Prostate gland (tissue), 2 donors: Measurements from ENCODE around the gene DIPK1B. TPM values are rescaled to one million over a fixed set of nuclear protein-coding genes. Genes with fewer than 3 reads are reported as not detected.

Source experiments
- DNase-seq: peaks from one replicate; pipeline ENCODE4 v3.0.0-alpha.2; 2019; ENCODE audit warnings: low spot score
- H3K27ac ChIP-seq, 2 donors: fragments of 200-600 bp; sonication (generic); 2 replicates each; pipeline ENCODE4 v1.5.1; 2017 to 2019
- H3K27me3 ChIP-seq: fragments of 200-600 bp; sonication (generic); replicated peaks from 2 replicates; pipeline ENCODE4 v1.5.1; 2019; ENCODE audit not compliant: insufficient read depth
- H3K36me3 ChIP-seq, 2 donors: fragments of 200-600 bp; sonication (generic); 1 replicate in 1 of 2; 2 replicates in 1 of 2; pipeline versions ENCODE4 v1.5.1 to v1.8.1; 2017 to 2019
- H3K4me1 ChIP-seq: fragments of 200-600 bp; sonication (generic); replicated peaks from 2 replicates; pipeline ENCODE4 v1.5.1; 2019
- H3K4me3 ChIP-seq, 2 donors: fragments of 200-600 bp; sonication (generic); 2 replicates each; pipeline ENCODE4 v1.5.1; 2017 to 2019
- H3K9me3 ChIP-seq: fragments of 200-600 bp; sonication (generic); 2 replicates; pipeline ENCODE4 v1.5.1; 2017
- CTCF ChIP-seq, 4 experiments: fragments of 200-600 bp in 2 of 4; fragments of 450-650 bp in 2 of 4; sonication (generic) in 2 of 4; IDR thresholded peaks; 1 replicate in 3 of 4; 2 replicates in 1 of 4; pipeline ENCODE4 v1.5.1; 2016 to 2019; ENCODE audit warnings: antibody characterized with exemption in 4 of 4, mild to moderate bottlenecking in 2 of 4, moderate library complexity in 2 of 4
- POLR2A ChIP-seq: fragments of 450-650 bp; IDR thresholded peaks from one replicate; pipeline ENCODE4 v1.6.1; 2016; ENCODE audit warnings: antibody characterized with exemption, mild to moderate bottlenecking
- POLR2AphosphoS5 ChIP-seq: sonication (generic); formaldehyde crosslinking; IDR thresholded peaks from one replicate; pipeline ENCODE4 v1.6.1; 2017; ENCODE audit warnings: antibody characterized with exemption
- WGBS: methylation state at CpG from one replicate; pipeline ENCODE4 v1.1.5; 2018; 5-methylcytosine and 5-hydroxymethylcytosine counted together
- intact Hi-C: fragments of 100-400 bp; cut with DNase I; formaldehyde crosslinking; loops from one replicate; pipeline ENCODE4 v1.14.2; 2022
- total RNA-seq, 2 donors: library from RNA; depleted of rRNA; stranded (reverse); fragments of >200 nt; gene quantifications; one replicate each; pipeline ENCODE4 v1.1.0, GENCODE V29; 2016

Gene DIPK1B
- 10 to 100 TPM; 18.9 to 27.8 TPM for total RNA-seq

GRCh38 chr9:136711751-136712689 lies at the start of gene DIPK1B:
DIPK1B (plus strand) TSS chr9:136712572; CDS start chr9:136712666, 94 bp downstream.
- Histone ChIP-seq H3K9me3 (no peaks in the 10 kb centered on the region), H3K4me1 (peaks cover 6% of the 10 kb centered on the region), H3K36me3 (no peaks in the 10 kb centered on the region), H3K27ac (peak within 1 kb of the TSS; percentile 45 to 51), H3K4me3 (peak within 1 kb of the TSS; percentile 38 to 57), H3K27me3 (no peaks in the 10 kb centered on the region)
- intact Hi-C loops, result no loop called here
- no peak for DNase-seq
- WGBS, result under 1% methylated on average over 71 of the region's 119 CpGs
- TF ChIP-seq POLR2AphosphoS5, result no peak
- no peak for TF ChIP-seq POLR2A
- TF ChIP-seq CTCF (IDR thresholded peaks at IDR 0.05), result no peak

GRCh38 chr9:136662656-136663581 lies 49.5 kb upstream of the DIPK1B start, which contains the start of gene EGFL7:
EGFL7 (plus strand) TSS chr9:136662916; CDS start chr9:136668283, 5,367 bp downstream.
- Histone ChIP-seq H3K4me1 (no peaks in the 10 kb centered on the region), H3K9me3 (no peaks in the 10 kb centered on the region), H3K4me3 (peak within 1 kb of the TSS; percentile 3 to 48), H3K27me3 (peaks cover 3% of the 10 kb centered on the region), H3K27ac (peak within 1 kb of the TSS in 1 of 2 donors; percentile 29), H3K36me3 (no peaks in the 10 kb centered on the region)
- intact Hi-C loops, result no loop called here
- no peak for DNase-seq
- WGBS, result 78% methylated on average over 31 of the region's 38 CpGs
- TF ChIP-seq POLR2AphosphoS5, result no peak
- no peak for TF ChIP-seq CTCF (IDR thresholded peaks at IDR 0.05)
- TF ChIP-seq POLR2A, result no peak

GRCh38 chr9:136664000-136664915 lies 48.1 kb upstream of the DIPK1B start:
- H3K36me3 ChIP-seq, result no peaks in the 10 kb centered on the region
- no peak for TF ChIP-seq POLR2A
- no peak for TF ChIP-seq POLR2AphosphoS5
- H3K9me3 ChIP-seq, result no peaks in the 10 kb centered on the region
- no peaks in the 10 kb centered on the region for H3K4me1 ChIP-seq
- no peaks in the 10 kb centered on the region for H3K27me3 ChIP-seq
- WGBS, result 85% methylated on average over 21 of the region's 27 CpGs
- intact Hi-C loops, result no loop called here
- DNase-seq, result no peak
- peak overlapping the region in 1 of 2 donors; percentile 29 for H3K27ac ChIP-seq
- H3K4me3 ChIP-seq, result peak overlapping the region; percentile 27 to 48

- Histone ChIP-seq H3K27ac (peak overlapping the region in 1 of 2 donors; percentile 24), H3K4me1 (no peaks in the 10 kb centered on the region), H3K9me3 (no peaks in the 10 kb centered on the region), H3K27me3 (no peaks in the 10 kb centered on the region), H3K36me3 (no peaks in the 10 kb centered on the region), H3K4me3 (peak overlapping the region; percentile 27 to 48)
- WGBS, result 10% methylated on average over 33 of the region's 49 CpGs
- TF ChIP-seq POLR2A (no peak), POLR2AphosphoS5 (no peak), CTCF (IDR thresholded peaks at IDR 0.05) (peak in 2 of 4 experiments; percentile 28 to 43)
- intact Hi-C loops, result no loop called here
- no peak for DNase-seq
These were observed 47.2 kb upstream of the DIPK1B start for GRCh38 chr9:136665111-136665703.
